Neural progenitor cell (in vitro differentiated cells): ENCODE data around the gene MEPCE. TPM values are rescaled to one million over a fixed set of nuclear protein-coding genes. Genes with fewer than 3 reads are reported as not detected.

Experiments
- DNase-seq: peaks from one replicate; pipeline ENCODE4 v3.0.0-alpha.2; 2016; ENCODE audit warnings: low spot score
- H2AFZ ChIP-seq: fragments of 200-600 bp; sonication (generic); replicated peaks from 2 replicates; pipeline ENCODE4 v1.6.1; 2016; ENCODE audit warnings: antibody characterized with exemption
- H3F3A ChIP-seq: fragments of 200-600 bp; sonication (generic); 2 replicates; pipeline ENCODE4 v1.6.1; 2016; ENCODE audit warnings: antibody characterized with exemption, low read depth
- H3K27ac ChIP-seq: fragments of 200-600 bp; sonication (generic); 2 replicates; pipeline ENCODE4 v1.5.1; 2016; ENCODE audit warnings: mild to moderate bottlenecking
- H3K27me3 ChIP-seq: fragments of 200-600 bp; sonication (generic); 2 replicates; pipeline ENCODE4 v1.6.1; 2016; ENCODE audit warnings: mild to moderate bottlenecking, moderate library complexity
- H3K36me3 ChIP-seq: fragments of 200-600 bp; sonication (generic); 2 replicates; pipeline ENCODE4 v1.5.1; 2016
- H3K4me1 ChIP-seq: fragments of 200-600 bp; sonication (generic); 2 replicates; pipeline ENCODE4 v1.6.1; 2016; ENCODE audit warnings: mixed run types
- H3K4me2 ChIP-seq: fragments of 200-600 bp; sonication (generic); 2 replicates; pipeline ENCODE4 v1.6.1; 2016
- H3K4me3 ChIP-seq: fragments of 200-600 bp; sonication (generic); 2 replicates; pipeline ENCODE4 v1.5.1; 2016
- H3K79me2 ChIP-seq: fragments of 200-600 bp; sonication (generic); 2 replicates; pipeline ENCODE4 v1.6.1; 2016; ENCODE audit warnings: low read depth
- H3K9ac ChIP-seq: fragments of 200-600 bp; sonication (generic); 2 replicates; pipeline ENCODE4 v1.6.1; 2016
- H3K9me3 ChIP-seq: fragments of 200-600 bp; sonication (generic); 2 replicates; pipeline ENCODE4 v1.5.1; 2016; ENCODE audit warnings: low read depth
- H4K20me1 ChIP-seq: fragments of 200-600 bp; sonication (generic); 2 replicates; pipeline ENCODE4 v1.6.1; 2016; ENCODE audit warnings: low read depth
- H3K27ac Mint-ChIP-seq: 3 replicates; pipeline ENCODE4 v1.8.0; 2021; ENCODE audit warnings: mixed read lengths
- H3K27me3 Mint-ChIP-seq: 2 replicates; pipeline ENCODE4 v1.8.0; 2022; ENCODE audit warnings: low read depth, mild to moderate bottlenecking, inconsistent platforms, moderate library complexity, mixed read lengths; ENCODE audit not compliant: insufficient read depth
- H3K36me3 Mint-ChIP-seq: 3 replicates; pipeline ENCODE4 v1.8.0; 2021; ENCODE audit warnings: mixed read lengths
- H3K4me1 Mint-ChIP-seq: 3 replicates; pipeline ENCODE4 v1.8.0; 2021; ENCODE audit warnings: mixed read lengths
- H3K4me3 Mint-ChIP-seq: 3 replicates; pipeline ENCODE4 v1.8.0; 2021; ENCODE audit warnings: mild to moderate bottlenecking, moderate library complexity, mixed read lengths
- H3K9me3 Mint-ChIP-seq: 3 replicates; pipeline ENCODE4 v1.8.0; 2020; ENCODE audit warnings: mixed read lengths
- EZH2 ChIP-seq: fragments of 200-600 bp; sonication (generic); IDR thresholded peaks from 2 replicates; pipeline ENCODE4 v1.6.1; 2017; ENCODE audit warnings: antibody characterized with exemption, mild to moderate bottlenecking, moderate library complexity
- EZH2phosphoT487 ChIP-seq: fragments of 200-600 bp; sonication (generic); IDR thresholded peaks from 2 replicates; pipeline ENCODE4 v1.6.1; 2017; ENCODE audit warnings: antibody characterized with exemption
- total RNA-seq: library from RNA; depleted of rRNA; stranded (reverse); fragments of >200 nt; gene quantifications from 2 replicates; pipeline ENCODE4 v1.2.3, GENCODE V29; 2015; ENCODE audit warnings: low replicate concordance
- TF ChIP-seq, protein P1 (sequence below): fragments of 200-600 bp; sonication (generic); IDR thresholded peaks from 2 replicates; pipeline ENCODE4 v1.5.1; 2017; ENCODE audit warnings: antibody characterized with exemption, mild to moderate bottlenecking

Gene MEPCE
- total RNA-seq, 1 donor from 2014 or later: 16.4 TPM

GRCh38 chr7:100394077-100394476 is 35.6 kb upstream of the MEPCE start:
- Histone ChIP-seq H3F3A (peaks cover 6% of the 10 kb centered on the region), H3K9me3 (no peaks in the 10 kb centered on the region), H3K4me2 (no peak overlapping the region), H2AFZ (no peak overlapping the region), H3K9ac (no peak overlapping the region), H3K4me3 (no peak overlapping the region), H4K20me1 (no peaks in the 10 kb centered on the region), H3K79me2 (no peaks in the 10 kb centered on the region), H3K27ac (no peak overlapping the region), H3K4me1 (peaks cover 20% of the 10 kb centered on the region), H3K27me3 (no peaks in the 10 kb centered on the region), H3K36me3 (no peaks in the 10 kb centered on the region)
- Mint-ChIP-seq H3K9me3 (no peaks in the 10 kb centered on the region), H3K4me3 (no peak overlapping the region), H3K27me3 (peaks cover under 1% of the 10 kb centered on the region), H3K4me1 (peaks cover 24% of the 10 kb centered on the region), H3K27ac (peak overlapping the region; percentile 16), H3K36me3 (no peaks in the 10 kb centered on the region)
- no peak for DNase-seq
- TF ChIP-seq EZH2phosphoT487: no peak
- TF ChIP-seq EZH2: no peak
- TF ChIP-seq, protein P1, sequence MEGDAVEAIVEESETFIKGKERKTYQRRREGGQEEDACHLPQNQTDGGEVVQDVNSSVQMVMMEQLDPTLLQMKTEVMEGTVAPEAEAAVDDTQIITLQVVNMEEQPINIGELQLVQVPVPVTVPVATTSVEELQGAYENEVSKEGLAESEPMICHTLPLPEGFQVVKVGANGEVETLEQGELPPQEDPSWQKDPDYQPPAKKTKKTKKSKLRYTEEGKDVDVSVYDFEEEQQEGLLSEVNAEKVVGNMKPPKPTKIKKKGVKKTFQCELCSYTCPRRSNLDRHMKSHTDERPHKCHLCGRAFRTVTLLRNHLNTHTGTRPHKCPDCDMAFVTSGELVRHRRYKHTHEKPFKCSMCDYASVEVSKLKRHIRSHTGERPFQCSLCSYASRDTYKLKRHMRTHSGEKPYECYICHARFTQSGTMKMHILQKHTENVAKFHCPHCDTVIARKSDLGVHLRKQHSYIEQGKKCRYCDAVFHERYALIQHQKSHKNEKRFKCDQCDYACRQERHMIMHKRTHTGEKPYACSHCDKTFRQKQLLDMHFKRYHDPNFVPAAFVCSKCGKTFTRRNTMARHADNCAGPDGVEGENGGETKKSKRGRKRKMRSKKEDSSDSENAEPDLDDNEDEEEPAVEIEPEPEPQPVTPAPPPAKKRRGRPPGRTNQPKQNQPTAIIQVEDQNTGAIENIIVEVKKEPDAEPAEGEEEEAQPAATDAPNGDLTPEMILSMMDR: no peak

DNA sequence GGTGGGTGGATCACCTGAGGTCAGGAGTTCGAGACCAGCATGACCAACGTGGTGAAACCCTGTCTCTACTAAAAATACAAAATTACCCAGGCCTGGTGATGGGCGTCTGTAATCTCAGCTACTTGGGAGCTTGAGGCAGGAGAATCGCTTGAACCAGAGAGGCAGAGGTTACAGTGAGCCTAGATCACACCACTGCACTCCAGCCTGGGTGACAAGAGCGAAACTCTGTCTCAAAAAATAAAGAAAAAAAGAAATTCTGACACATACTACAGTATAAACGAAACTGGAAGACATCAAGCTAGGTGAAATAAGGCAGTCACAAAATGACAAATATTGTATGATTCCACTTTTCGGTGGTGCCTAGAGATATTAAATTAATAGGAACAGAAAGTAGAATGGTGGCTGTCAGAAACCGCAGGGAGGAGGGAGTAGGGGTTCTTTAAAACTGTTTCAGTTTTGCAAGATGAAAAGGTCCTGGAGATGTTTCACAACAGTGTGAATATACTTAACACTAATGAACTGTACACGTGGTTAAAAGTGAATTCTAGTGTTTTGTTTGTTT is 33.1 kb upstream of the MEPCE start:
- no peak overlapping the region for H3K4me3 Mint-ChIP-seq
- Histone ChIP-seq H3K4me1 (peaks cover 13% of the 10 kb centered on the region), H3K4me2 (no peak overlapping the region), H3K9me3 (no peaks in the 10 kb centered on the region), H3K9ac (no peak overlapping the region), H3K36me3 (no peaks in the 10 kb centered on the region), H4K20me1 (no peaks in the 10 kb centered on the region), H3K79me2 (no peaks in the 10 kb centered on the region), H3K4me3 (no peak overlapping the region), H3K27me3 (no peaks in the 10 kb centered on the region), H2AFZ (no peak overlapping the region), H3K27ac (no peak overlapping the region), H3F3A (peaks cover 6% of the 10 kb centered on the region)
- no peak overlapping the region for H3K27ac Mint-ChIP-seq
- no peaks in the 10 kb centered on the region for H3K36me3 Mint-ChIP-seq
- TF ChIP-seq EZH2phosphoT487: no peak
- TF ChIP-seq EZH2: no peak
- TF ChIP-seq, protein P1: no peak
- peaks cover 15% of the 10 kb centered on the region for H3K4me1 Mint-ChIP-seq
- peaks cover 3% of the 10 kb centered on the region for H3K27me3 Mint-ChIP-seq
- H3K9me3 Mint-ChIP-seq: no peaks in the 10 kb centered on the region
- DNase-seq: no peak

- peaks cover 6% of the 10 kb centered on the region for H3F3A ChIP-seq
- no peak overlapping the region for H3K27ac ChIP-seq
- no peak for DNase-seq
- Mint-ChIP-seq H3K36me3 (no peaks in the 10 kb centered on the region), H3K27me3 (peaks cover 5% of the 10 kb centered on the region), H3K9me3 (no peaks in the 10 kb centered on the region), H3K4me1 (peaks cover 15% of the 10 kb centered on the region), H3K4me3 (no peak overlapping the region), H3K27ac (no peak overlapping the region)
- no peak overlapping the region for H3K9ac ChIP-seq
- H3K36me3 ChIP-seq: no peaks in the 10 kb centered on the region
- peaks cover 13% of the 10 kb centered on the region for H3K4me1 ChIP-seq
- no peaks in the 10 kb centered on the region for H3K27me3 ChIP-seq
- H3K9me3 ChIP-seq: no peaks in the 10 kb centered on the region
- no peak for TF ChIP-seq EZH2
- no peak for TF ChIP-seq EZH2phosphoT487
- TF ChIP-seq, protein P1: no peak
- no peak overlapping the region for H2AFZ ChIP-seq
- H3K79me2 ChIP-seq: no peaks in the 10 kb centered on the region
- H4K20me1 ChIP-seq: no peaks in the 10 kb centered on the region
- H3K4me2 ChIP-seq: no peak overlapping the region
- H3K4me3 ChIP-seq: no peak overlapping the region
These were observed 32.1 kb upstream of the MEPCE start for GRCh38 chr7:100397315-100398081.
